HG02642 (cell line): Measurements from ENCODE around the gene MYO18B.

ENCODE experiments used
- ATAC-seq: cut with Tn5 transposase; IDR thresholded peaks from one replicate; pipeline ENCODE4 v1.9.1; 2021; ENCODE audit warnings: mild to moderate bottlenecking; ENCODE audit not compliant: unreplicated experiment, poor library complexity

The MYO18B gene

DNA sequence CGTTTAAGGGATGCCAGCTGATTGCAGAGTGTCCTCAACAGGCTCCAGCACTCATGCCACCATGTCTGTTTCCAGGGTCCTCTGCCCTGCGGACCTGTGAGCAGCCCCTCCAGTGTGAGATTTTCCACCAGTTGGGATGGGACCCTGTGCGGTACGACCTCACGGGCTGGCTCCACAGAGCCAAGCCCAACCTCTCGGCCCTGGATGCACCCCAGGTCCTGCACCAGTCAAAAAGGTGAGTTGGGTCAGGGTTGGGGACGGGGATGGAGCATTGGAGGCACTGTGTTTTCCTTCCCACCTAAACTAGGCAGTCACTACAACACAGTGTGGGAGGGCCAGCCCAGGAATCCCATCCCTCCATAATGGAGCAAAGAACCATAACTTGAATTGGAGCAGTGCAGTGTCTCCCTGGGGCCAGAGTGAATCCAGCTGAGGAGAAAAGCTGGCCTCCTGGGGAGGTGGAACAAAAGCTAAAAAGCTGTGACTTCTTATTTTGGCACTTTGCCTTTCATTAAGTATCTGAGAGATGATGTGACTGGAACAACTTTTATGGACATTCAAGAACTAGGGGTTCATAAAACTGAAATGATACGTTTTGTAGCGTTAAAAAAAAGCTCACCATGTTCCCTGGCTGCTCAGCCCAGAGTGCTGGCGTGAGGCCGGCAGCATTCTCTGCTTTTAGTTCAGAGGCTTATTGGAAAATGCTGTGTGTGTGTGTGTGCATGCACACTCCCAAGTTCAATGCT lies 101.8 kb downstream of the MYO18B start:
- ATAC-seq = no peak

DNA sequence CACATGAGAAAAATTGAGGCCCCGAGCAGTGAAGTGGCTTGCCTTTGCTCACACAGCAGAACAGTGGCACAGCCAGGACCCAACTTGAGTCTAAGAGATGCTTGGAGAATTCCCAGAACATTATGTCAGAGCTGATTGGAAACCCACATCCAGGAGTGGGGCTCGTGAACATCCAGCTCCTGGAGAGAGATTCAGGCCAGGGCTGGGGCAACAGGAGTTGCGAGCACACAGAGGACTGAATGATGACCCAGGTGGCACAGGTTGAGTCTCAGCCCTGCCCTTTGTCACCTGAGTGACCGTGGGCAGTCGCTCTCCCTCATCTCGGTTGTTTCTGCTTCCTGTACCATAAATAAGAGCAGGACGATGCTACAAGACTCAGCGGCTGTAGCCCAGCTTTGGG lies 102.6 kb downstream of the MYO18B start:
- ATAC-seq = no peak

DNA sequence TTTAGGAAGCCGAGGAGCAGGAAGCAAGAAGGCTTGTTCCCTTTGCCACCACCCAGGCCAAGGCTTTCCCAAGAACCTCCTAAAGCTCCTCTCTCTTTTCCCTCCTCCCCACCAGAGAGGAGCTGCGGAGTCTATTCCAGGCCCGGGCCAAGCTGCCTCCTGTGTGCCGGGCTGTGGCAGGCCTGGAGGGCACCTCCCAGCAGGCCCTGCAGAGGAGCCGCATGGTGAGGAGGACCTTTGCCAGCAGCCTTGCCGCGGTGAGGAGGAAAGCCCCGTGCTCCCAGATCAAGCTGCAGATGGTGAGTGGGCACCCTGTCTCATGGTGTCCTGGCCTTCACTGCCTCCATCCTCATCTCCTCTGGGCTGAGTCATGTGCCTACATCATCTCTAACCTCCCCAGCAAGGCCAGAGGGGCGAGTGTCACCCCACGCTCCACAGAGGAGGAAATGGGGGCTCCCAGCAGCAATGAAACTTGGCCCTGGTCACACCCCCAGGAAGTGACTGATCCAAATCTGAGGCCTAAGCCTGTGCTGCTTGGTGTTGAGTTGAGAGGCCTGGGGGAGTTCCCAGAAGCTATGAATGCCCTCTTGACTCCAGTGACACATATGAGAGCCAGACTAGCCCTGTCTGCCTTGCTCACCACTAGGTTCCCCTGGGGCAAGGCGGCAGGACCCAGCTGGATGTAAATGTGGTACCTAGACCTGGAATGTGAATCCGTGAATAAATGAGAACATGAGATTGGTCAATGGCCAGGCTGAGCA lies 104.2 kb downstream of the MYO18B start:
- no peak for ATAC-seq

DNA sequence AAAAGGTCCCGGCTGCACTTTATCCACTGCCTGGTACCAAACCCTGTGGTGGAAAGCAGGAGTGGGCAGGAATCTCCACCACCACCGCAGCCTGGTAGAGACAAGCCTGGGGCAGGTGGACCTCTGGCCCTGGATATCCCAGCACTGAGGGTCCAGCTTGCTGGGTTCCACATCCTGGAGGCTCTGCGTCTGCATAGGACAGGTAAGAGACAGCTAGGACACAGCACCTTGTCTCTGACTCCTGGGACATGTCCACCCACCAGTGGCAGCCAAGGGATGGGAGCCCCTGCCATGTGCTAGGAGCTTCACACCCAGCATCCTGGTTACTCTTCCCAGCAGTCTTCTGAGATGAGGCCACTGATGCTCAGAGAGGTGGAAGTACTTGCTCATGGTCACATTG lies 105.5 kb downstream of the MYO18B start:
- ATAC-seq = no peak

DNA sequence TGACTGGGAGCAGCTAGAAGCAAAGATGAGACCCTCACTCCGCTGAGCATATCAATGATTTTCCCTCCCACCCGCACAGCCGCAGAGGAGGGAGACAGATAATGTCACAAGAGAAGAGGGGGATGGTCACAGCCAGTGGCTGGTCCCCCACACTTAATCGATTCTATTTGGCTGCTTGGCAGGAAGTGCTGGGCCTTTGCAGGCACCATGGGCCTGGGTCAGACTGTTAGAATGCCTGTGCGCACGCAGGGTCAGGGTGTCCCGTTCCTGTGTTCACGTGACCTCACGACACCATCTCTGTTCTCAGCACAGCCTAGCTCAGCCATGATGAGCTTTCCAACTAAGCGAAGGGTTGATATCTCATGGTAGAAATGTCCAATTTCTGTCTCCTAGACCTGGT lies 107.0 kb downstream of the MYO18B start:
- no peak for ATAC-seq

DNA sequence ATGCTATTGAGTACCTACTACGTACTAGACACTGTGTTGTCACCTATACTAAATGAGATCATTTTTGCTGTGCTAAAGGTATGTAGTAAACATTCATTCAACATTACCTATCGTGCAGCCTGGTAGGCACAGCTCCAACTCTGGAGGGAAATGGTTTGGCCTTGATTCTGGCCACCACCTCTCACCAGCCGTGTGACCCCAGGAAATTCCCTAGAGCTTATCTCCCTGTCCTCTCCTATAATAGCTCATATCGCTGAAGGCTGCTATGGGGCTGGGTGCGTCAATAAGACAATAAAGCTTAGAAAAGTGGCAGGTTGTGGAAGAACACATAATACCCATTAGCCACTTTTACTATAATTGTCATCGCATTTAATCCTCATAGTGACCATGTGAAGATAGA lies 107.5 kb downstream of the MYO18B start:
- no peak for ATAC-seq

DNA sequence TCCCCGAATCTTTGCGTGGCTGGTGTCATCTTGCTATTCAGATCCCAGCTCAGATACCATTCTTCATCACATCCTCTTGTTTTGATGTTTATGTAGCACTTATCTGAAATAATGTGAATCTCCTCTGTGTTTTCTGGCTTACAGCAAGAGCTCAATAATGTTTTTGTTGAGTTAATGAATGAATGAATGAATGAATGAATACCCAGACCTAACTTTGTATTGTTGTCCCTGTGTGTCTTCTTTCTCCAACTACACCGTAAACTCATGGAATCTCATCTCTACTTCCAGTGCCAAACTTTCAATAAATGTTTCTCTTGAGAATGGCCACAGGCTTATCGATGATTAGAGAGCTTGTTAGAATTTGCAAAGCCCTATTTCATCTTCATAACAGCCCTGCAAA lies 110.2 kb downstream of the MYO18B start:
- ATAC-seq = no peak

DNA sequence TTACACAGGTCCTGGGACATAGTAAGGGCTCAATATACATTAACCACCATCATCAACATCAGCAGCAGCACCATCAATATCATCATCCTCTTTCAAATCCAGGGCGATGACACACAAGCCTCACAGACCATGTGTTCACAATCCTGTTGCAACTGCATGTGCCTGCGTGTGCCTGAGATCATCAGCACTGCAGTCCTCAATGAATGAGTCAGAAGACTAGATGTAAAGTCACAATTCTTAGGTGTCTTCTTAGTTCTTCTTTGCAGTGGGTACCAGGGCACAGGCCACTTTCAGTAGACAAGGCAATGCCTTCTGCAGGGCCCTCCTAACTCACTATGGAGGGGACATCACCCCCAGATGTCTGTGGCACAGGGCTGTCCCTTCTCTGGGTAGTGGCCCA lies 111.1 kb downstream of the MYO18B start:
- ATAC-seq = no peak

DNA sequence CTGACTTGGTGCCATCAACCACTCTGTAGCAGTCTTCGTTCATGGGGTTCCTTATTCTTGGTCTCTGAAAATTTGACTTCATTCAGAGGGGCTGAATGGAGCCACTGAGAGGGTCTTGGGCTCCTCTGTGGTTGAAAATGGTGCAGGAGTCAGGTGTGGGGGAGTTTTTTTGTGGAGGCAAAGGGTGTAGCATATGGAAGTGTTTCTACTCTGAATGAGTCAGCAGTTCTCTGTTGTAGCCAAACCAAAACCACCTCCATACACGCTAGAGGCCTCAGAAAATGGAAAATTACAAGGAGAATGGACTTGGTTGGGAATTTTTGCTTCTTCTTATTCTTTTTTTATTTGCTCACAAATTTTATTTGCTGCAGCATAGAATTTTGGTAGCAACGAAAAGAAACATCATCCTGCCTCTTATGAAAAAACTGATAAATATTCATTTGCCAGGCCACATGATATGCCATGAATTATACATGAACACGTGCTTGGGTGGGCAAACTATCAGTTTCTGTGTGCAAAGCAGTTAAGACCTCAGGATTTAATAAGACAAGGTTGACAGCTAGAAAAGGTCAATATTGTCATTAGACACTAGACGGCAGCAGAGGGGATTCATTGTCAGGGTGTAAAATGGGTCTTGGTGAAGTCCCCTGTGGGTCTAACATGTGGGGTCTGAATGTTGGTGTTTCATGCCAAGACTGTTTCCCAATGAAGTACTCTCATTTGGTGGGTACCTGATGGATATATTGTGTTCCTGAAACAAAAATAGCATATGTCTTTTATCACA lies 111.7 kb downstream of the MYO18B start:
- no peak for ATAC-seq

DNA sequence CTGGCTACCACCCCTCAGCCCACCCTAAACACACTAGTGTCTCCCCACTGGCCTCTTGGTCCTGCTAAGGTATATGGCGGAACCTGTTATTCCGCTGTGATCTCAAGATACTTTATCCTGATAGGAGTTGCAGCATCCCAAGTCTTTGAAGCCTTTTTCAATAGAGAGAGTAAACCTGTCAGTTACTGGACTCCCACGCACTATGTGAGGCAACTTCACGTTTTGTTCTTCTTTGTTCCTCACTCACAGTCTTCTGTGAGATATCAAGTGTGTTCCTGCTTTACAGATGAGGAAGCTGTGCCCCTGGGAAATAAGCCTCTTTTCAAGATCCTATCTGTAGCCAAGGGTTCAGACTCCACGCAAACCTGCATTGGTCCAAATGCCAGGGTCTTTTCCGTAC lies 127.8 kb downstream of the MYO18B start:
- no peak for ATAC-seq

DNA sequence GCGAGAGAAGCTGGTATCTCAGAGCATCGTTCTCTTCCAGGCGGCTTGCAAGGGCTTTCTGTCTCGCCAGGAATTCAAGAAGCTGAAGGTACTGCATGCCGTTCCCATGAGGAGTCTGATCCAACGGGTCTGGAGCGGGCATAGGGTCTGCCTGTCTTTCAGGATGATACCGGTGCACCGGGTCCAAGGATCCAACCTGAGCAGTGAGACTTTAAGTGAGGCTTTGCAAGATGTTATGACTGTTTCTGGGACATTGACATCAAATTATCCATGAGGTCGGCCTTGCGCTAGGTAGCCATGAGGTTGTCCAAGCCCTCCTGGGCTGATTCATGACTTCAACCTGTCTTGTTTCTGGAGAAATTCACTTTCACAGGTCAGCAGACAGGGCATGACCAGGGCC lies 132.3 kb downstream of the MYO18B start:
- no peak for ATAC-seq

DNA sequence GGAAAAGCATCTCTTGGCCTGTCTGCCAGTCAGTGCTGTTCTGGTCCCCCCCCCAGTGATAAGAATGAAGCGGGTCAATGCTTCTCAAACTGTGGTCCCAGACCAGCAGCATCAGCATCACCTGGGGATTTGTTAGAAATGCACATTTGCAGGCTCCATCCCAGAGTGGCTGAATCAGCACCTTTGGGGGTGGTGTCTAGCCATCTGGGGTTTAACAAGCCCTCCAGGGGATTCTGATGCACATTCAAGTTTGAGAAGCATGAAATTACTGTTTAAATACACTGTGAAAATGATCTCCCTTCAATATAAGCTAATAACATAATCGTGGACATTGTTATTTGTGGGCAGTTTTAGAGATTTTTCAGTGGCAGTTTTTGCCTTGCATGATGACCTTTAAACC lies 133.5 kb downstream of the MYO18B start:
- no peak for ATAC-seq

DNA sequence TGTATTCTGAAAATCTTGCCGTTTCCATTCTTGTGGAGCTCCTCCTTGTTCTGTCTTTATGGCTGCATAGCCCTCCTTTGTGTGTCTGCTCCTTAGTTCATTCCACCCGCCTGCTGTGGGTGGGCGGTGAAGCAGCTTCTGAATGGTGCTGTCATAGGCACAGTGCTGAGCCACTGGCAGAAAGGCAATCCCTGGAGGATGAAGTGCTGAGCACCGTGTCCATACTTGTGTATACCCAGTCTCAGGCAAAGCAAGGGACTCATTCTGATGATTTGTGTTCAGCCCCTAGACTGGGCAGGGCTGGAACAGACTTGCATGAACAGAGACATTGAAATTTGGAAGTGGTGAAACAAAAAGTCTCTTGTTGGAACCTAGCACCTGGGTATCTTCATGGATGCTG lies 134.9 kb downstream of the MYO18B start:
- no peak for ATAC-seq

DNA sequence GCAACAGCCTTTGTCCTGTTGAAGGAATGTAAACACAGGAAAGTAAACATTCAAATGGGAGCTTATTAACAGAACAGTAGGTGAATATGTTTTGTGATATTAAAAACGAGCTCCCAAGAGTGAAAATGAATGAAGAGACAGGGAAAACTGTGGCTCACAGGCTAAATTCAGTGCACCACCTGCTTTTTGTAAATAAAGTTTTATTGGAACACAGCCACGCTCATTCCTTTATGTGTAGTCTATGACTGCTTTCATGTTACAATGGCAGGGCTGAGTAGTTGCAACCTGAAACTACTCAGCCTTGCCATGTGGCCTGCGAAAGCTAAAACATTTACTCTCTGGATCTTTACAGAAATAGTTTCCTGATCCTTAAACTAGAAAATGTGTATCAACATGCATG lies 136.9 kb downstream of the MYO18B start:
- no peak for ATAC-seq

DNA sequence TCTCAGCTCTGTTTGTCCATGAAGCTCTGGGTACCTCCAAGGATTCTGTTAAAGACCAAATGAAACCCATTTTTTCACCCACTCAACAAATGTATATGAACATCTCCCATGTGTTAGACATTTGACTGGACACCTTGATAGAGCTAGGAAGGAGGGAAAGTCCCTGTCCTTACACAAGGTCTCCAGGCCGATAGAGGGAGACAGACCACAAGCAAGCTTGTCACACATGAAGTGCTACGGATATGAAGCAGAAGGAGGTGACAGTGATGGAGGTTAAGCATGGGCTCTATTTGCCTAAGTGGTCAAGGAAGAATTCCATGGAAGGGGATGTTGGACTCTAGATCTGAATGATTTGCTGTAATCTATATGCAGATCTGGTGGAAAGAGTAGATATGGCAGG lies 138.5 kb downstream of the MYO18B start:
- no peak for ATAC-seq

DNA sequence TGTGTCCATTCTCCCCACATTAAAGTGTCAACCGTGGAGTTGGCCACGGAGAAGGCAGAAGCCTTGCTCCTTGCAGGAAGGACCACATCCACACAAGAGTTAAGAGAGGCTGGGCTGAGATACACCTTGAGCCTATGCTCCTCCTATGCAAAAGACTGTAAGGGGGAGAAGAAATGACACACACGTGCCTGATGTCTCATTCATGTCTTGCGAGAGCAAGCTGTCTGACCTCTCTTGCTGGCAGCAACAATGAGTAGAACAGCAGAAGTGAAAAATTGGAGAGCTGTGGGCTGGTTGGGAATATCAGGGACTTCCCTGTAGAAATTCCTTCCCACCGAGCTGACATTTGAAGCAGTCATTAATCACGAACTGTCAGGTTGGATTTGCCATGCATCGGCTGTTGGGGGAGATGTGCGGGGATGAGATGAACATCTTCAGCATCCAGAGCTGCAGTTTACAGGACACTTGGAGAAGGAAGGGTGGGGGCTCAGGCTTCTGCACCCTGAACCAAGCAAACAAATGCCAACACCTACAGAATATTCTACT lies 139.3 kb downstream of the MYO18B start:
- ATAC-seq = no peak

DNA sequence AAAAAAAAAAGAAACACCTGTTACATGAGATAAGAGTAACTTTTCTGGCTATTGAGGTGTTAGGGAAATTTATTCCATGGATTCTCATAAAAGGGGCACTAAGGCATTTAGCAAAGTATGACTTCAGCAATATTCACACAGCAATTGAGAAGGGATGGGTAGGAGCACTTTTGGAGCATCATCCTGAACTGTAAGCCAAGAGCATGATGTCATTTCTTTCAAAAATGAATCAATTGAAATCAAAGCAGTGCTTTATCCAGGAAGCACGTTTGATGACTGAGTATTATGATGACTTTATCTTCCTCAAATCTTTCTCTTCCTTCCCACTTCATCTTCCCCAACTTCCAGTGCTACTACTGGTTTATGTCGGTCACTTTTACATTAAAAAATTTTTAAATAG lies 140.4 kb downstream of the MYO18B start:
- ATAC-seq = no peak

DNA sequence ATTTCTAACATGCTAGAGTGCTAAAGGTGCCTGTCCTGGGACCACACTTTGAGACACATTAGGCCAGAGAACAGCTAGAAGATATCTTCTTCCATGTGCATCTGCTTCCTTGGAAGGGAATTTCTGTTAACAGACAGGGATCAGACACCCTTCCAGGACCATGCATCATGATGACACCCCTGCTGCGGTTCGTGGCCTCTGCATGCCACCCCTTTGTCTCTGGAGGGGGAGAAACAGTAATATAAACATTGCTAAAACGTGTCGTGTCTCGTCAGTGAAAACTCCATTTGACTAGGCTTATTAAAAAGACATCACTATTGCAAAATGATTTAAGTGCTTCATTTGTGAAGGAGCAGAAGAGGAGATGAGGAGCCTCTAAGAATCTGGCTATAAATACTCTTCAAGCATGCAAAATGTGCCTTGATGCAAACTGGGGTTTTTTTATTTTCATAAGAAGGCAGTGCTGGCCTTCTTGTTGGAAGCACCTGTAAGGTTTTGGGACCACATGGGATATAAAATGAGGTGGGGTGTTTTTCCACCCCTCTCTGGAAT lies 141.6 kb downstream of the MYO18B start:
- ATAC-seq = no peak

DNA sequence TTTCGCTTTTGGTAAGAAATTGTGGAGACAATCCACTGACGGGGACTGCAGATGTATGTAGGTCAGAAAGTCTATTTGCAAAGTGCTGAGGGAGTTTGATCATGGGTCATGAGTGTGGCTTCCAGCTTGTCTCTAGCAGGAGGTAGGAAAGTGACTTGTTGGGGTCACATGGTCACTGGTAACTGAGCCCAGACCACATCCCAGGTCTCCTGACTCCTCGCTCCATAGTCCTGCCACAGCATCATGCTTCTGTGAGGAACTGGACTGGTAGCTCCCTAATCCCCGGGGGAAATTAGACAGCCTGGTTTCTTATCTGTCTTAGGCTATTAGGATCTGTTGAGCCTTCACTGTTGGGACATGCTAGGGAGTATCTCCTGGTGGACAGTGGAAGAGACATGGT lies 142.1 kb downstream of the MYO18B start:
- ATAC-seq = no peak

DNA sequence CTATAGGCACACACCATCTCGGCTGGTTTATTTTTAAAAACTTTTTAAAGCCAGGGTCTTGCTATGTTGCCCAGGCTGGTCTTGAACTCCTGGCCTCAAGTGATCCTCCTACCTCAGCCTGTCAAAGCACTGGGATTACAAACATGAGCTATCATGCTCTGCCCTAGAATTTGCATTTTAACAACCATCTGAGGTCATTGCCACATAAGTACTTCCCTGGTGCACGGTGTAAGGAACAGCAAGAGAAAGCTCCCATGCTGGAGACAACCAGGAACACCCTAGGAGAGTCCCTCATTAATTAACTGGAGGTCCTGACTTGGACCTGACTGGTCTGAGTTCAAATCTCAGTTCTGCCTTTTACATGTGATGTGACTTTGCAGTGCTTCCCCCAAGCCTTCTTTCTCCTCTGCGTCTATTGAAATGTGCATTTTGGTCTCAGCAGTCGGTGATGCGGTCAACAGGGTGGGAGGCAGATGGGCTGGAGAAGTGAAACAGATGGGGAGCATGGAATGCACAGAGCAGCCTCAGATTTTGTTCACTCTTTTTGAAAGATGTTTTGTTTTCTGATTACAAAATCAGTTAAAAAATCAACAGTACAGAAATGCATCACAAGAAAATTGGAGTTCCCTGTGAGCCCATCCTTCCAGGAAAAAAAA lies 146.5 kb downstream of the MYO18B start:
- ATAC-seq = no peak
